NCI-H2196 treated with DMSO at 0.1 percent for 48 hours (cell line): ENCODE measurements around the gene IER5L.
"Not testable (repeated sequence)": the region's sequence is repeated elsewhere in the genome, so short reads cannot be mapped to it uniquely, and the experiment has no call there.

Source experiments
- DNase-seq: peaks from one replicate; lab custom pipeline; 2025; ENCODE audit not compliant: unreplicated experiment; lab: John Stamatoyannopoulos, UW

IER5L gene

DNA sequence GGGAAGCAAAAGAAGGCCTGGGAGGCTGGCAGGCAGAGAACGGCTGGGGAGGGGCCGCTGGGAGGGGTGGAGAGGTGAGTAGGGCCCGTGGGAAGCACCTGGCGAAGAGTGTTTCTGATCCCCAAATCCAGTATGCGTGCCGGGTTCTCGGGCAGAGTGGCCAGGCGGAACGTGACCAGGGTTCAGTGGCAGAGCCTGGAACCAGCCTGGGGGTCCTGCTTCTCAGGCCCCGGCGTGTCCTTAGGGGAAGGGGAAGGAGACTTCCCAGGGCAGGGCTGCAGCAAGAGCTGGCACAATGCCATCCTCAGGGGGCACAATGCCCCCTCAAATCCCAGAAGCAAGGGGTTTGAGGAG, 25.5 kb upstream of the IER5L start:
- no peak for DNase-seq

DNA sequence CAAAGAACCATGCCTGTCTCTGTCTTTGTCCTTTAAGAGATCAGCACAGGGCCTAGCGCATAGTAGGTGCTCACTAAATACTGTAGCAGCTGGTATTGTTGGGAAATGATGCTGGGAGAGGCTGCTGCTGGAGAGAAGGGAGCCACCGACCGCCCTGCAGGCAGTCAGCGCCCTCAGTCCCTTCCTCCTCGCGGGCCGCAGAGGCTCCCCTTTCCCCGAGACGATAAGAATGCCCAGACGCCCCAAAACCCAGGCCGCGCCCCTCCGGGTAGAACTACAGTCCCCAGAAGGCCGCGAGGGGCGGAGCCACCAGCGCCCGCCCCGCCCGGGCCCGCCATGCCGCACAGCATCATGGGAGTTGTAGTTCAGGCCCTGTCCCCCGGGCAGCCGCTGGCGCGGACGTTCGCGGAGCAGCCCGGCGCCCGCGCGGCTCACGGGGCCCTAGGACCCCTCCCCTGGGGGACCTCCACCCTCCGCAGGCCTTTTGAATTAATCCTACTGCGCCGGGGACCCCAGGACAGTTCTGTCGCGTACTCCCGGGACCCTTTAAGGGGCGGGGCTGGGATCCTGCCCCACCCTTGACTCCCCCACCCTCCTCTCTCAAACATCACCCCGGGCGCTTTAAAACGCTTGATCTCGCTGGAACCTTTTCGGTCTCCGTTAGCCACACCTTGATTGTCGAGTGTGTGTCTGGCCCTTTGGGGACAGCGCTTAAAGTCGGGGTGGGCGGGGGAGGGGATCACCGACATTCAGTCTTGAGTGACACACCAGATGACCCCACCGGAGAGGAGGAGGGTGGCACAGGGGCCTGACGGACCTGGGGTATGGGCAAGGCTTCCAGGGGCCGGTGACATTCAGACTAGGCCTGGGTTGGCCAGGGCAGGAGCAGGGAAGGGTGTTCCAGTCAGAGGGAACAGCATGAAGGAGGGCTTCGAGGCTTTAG, 24.8 kb upstream of the IER5L start:
- peak; percentile 27 for DNase-seq

GRCh38 chr9:129201866-129202265, 23.8 kb upstream of the IER5L start:
- no peak for DNase-seq

- no peak for DNase-seq
Observed at GRCh38 chr9:129201289-129201688, 23.2 kb upstream of the IER5L start.

- no peak for DNase-seq
Observed at GRCh38 chr9:129200255-129200654, 22.2 kb upstream of the IER5L start.

GRCh38 chr9:129199044-129199435, 21.0 kb upstream of the IER5L start:
- DNase-seq = no peak

GRCh38 chr9:129198319-129199043, 20.4 kb upstream of the IER5L start:
- DNase-seq = no peak

DNA sequence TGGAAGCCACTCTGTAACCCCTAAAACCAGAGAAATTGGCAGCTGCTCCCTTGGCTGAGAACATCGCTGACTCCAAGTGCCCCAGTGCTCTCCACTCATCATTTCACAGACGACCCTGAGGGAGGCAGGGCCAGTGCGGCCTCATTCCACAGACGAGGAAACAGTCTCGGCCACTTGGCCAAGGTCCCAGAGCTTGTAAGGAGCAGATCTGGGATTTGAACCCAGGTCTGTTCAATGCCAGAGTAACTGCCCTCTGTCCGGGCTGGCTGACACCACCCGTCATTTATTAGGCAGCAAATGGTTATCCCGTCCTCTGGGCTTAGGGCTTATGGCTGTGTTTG, 19.9 kb upstream of the IER5L start:
- no peak for DNase-seq

GRCh38 chr9:129197045-129197444, 19.0 kb upstream of the IER5L start:
- not testable (repeated sequence) for DNase-seq

GRCh38 chr9:129195606-129196005, 17.5 kb upstream of the IER5L start:
- no peak for DNase-seq

DNA sequence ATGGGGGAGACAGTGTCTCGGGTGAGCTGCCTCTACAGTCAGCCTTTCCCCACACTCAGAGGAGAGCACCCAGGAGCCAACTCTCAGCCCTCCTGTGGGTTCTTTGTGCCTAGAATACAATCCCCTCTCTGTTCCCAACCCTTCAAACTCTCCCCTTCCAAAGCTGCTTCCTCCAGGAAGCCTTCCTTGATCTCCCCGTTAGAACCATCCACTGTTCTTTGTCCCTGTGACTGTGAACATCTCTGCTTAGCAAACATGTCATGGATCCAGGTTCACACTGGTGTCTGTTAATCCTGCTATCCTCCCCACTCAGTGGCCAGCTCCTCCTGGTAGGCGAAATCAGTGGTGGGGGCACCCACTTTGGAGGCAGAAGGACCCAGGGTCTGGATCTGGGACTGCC, 16.2 kb upstream of the IER5L start:
- no peak for DNase-seq

- no peak for DNase-seq
Observed at GRCh38 chr9:129193655-129194054, 15.6 kb upstream of the IER5L start.

GRCh38 chr9:129191234-129191633, 13.2 kb upstream of the IER5L start:
- DNase-seq = no peak

DNA sequence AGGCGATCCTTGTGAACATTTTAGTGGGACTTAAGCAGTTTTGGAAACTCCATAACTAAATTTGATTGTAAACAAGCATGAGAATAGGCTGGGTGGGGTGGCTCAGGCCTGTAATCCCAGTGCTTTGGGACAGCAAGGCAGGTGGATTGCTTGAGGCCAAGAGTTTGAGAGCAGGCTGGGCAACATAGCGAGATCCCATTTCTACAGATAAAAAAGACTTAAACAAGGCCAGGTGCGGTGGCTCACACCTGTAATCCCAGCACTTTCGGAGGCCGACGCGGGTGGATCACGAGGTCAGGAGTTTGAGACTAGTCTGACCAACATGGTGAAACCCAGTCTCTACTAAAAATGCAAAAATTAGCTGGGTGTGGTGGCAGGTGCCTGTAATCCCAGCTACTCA, 11.9 kb upstream of the IER5L start:
- not testable (repeated sequence) for DNase-seq

- DNase-seq = no peak
Observed at GRCh38 chr9:129187042-129187441, 9.0 kb upstream of the IER5L start.

GRCh38 chr9:129185991-129186390, 7.9 kb upstream of the IER5L start:
- no peak for DNase-seq

- DNase-seq = no peak
Observed at GRCh38 chr9:129185402-129185801, 7.3 kb upstream of the IER5L start.

GRCh38 chr9:129184596-129185122, 6.6 kb upstream of the IER5L start:
- no peak for DNase-seq

DNA sequence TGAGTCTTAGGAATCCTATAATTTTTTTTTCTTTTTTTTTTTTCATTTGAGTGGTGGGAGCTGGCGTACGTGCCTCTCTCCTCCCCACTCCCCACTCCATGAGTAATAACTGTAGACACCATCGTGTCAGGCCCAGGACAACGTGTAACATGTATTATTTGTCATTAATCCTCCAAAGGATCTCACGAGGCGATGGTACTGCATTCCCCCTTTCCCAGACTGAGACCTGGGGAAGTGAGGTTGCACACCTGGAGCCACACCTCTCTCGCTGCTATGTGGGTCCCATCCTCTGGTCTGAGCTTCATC, 6.1 kb upstream of the IER5L start:
- DNase-seq = no peak

- DNase-seq = no peak
Observed at GRCh38 chr9:129183495-129184218, 5.6 kb upstream of the IER5L start.

DNA sequence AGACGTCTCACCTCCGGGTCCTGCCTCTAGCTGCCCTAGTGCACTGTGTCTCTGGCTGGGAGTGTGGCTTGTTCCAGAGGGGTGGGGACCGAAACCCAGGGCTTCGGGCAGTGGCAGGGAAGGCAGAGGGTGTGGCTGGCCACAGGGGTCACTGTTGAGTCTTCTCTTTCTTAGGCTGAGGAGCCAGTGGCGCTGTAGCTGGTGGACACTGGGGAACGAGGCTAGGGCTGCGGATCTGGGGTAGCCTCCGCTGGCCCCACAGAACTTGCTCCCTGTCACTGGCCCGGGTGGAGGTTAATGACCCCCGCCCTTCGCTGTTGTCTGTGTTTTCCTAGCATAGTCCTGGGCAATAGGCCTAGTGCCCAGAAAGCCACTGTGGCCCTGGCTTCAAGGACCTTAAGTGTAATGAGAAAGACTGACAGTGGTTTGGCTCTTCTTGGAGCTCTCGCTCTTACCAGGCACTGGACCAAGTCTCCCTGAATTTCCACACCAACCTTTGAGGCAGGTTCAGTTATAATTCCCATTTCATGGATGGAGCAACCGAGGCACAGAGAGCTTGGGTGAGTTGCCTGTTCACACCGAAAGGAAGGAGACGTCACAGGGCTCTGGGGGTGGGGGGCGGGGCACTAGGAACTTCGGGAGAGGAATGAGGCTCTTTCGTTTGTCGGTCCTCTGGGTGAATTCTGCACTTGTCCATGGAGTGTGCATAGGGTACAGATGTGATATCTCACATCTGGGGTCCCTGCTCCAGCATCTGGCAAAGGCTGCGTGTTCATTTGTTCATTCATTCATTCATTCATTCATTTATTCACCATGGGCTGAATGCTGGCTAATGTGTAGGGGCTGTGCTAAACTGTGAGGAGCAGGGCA, 4.8 kb upstream of the IER5L start:
- no peak for DNase-seq
